ENCODE data around the gene NSRP1.
"Not testable (repeated sequence)": the region's sequence is repeated elsewhere in the genome, so short reads cannot be mapped to it uniquely, and the experiment has no call there.

NSRP1 gene

DNA sequence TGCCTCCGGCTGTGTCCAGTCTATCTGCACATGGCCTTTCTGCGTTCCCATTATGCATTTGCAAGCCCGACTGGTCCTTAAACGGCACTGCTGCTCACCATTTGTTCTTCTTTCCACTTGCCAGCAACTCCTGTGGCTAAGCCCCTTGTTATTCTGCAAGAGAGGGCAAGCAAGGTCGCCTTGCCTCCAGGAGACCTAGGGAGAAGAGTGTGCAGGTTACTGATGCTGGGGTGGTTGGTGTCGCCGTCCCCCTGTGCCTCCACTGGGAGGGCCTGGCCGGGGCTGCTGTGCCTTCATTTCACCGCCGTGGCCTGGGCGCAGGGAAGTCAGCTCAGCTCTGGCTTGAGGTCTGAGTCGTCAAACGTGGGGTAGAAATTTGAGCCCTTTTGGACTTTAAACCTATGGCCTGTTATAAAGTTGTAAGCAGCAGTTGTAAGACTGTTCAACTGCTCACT lies 106.1 kb downstream of the NSRP1 start:
- DNase-seq (ENCODE audit: low read depth) = no peak

DNA sequence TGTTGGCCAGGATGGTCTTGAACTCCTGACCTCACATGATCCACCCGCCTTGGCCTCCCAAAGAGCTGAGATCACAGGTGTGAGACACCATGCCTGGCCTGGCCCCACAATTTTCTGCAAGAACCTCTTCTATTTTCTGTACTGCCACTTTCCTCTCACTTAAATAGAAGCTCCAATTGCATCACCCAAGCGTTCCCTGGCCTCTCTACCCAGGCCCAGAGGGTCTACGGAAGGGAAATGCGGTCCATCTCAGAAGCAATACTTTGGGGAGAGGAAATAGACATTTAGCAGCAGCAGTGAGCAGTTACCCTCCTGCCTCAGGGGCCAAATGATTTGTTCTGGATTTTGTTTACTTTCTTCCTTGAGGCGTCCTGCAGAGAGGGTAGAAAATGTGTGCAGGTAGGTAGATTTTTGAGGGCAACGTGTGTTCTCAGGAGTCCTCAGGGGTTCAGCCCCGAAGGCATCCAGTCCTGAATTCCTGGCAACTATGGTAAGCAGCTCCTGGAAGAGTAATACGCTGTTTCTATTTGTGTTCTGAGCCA lies 107.9 kb downstream of the NSRP1 start:
- no peak for DNase-seq (ENCODE audit: low read depth)

GRCh38 chr17:30225112-30225511 lies 108.5 kb downstream of the NSRP1 start:
- no peak for DNase-seq (ENCODE audit: low read depth)

DNA sequence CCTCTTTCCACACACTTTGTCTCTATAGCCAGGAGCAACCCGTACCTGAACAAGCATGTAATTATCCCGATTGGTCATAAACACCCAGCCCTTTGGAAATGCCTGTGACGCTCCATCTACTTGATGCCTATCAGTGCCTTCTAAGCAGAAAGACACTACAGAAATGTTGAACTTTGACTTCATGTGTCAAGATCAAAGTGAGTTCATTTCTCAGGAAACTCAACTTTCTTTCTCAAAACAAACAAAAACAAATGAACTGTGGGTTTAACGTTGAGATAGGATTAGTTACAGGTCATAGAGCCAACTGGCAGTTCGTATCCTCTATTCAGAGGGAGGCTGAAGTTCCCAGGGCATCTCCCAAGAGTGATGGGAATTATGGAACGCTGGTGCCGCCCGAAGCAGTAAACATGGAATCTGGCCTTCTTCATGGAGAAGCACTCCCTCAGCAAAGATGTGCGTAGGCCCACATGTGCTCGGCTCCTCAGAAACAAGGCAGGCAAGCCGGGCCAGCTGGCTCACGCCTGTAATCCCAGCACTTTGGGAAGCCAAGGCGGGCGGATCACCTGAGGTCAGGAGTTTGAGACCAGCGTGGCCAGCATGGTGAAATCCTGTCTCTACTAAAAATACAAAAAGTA lies 109.4 kb downstream of the NSRP1 start:
- DNase-seq (ENCODE audit: low read depth) = no peak

GRCh38 chr17:30226878-30227277 lies 110.3 kb downstream of the NSRP1 start:
- DNase-seq (ENCODE audit: low read depth) = no peak

DNA sequence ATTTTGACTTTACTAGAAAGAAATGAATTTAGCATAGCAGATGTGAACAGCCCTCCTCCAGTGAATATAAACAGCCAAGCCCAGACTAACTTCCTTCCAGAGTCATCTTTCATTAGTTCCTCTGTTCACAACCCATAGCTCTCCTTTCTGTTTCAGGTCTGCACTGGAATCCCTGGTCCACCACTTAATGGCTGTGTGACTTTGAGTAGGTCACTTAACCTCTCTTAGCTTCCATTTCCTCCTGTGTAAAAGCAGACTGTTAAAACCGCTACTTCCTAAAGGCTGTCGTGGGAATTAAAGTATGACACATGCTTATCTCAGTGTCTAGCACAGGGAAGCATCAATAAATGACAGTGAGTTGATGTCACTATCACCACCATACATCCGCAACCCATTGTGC lies 111.4 kb downstream of the NSRP1 start:
- no peak for DNase-seq (ENCODE audit: low read depth)

DNA sequence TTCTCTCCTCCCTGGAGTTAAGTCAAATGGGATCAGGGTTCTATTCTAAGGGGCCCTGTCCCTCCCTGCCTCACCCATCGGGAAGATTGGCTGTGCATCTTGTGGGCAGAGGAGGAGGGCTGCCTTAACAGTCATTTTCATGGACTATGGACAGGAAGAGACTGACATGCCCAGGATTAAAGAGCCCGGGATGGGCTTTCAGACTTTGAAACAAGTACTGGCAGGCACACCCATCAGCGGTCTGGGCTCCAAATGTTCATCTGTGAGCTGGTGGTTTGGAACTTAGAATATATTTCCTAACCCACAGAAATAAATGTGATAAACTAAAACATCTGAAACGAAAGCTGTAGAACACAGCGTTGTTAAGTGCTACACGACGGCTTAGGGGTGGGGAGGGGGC lies 112.4 kb downstream of the NSRP1 start:
- DNase-seq (ENCODE audit: low read depth) = no peak

DNA sequence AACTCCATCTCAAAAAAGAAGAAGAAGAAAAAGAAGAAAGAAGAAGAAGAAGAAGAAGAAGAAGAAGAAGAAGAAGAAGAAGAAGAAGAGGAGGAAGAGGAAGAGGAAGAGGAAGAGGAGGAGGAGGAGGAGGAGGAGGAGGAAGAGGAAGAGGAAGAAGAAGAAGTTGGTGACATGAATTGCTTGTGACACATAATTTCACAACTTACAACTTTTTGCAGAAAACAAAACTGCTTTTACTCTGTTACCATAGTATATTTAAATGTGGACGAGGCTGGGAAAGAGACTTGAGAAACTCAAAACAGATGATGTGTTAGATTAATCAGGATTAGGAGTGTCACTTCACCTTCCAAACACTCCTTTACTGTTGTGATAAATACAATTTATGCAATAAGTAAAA lies 113.4 kb downstream of the NSRP1 start:
- DNase-seq (ENCODE audit: low read depth) = not testable (repeated sequence)

DNA sequence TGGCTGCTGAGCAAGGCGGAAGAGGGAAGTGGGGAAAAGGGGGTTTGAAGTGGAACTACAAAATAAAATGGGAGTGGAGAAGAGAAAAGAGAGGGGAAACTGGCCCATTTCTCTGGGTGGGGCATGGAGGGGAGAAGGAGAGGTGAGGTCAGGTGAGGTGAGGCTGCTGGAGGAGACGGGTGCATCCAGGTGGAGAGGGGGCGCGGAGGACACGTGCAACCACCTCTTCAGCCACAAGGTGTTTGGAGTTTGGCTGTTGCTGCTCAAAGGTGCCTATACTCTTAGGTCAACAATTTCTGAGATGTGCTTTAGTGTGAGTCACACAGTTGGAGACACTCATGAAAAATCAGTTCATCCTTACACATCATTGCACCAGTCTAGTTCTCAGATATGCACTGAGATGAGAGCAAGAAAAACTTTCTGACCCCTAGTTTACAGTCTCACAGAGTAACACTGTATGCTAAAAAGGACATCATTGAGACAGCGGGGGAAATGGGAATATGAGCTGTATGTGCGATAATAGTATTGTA lies 114.0 kb downstream of the NSRP1 start:
- DNase-seq (ENCODE audit: low read depth) = no peak

DNA sequence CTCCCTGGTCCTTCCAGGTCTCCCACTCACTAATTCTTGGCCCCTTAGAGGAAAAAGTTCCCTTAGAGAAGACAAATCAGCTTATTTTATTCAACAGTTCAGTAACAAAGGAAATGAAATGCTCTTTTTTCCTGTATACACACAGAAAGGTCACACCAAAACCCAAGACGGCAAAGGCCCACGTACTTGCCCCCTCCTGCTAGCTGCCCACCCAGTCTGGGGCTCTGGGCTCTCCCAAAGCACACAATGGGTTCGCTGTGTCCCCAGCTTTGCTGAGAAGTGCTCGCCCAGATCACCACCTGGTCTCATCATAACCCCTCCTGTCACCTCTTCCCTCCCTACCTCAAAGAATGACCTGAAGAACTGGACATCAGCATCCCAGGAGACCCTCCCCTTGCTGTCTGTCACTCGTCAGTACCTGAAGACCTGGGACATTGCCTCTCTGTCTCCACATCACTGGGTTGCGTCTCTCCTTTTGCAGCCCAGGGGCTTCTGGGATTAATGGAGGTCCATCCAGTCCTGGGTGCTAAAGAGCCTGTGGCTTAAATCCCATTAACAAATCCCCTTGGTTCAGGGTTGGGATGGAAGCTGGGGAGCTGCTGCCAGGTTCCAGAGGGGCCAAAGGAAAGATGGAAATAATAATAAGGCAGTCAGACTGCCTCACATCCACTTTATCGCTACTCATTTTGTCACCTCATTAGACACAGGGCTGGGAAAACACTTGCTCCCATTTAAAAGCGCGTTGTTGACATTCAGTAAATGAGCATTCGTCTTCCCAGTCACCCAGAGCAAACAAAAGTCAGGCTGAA lies 115.6 kb downstream of the NSRP1 start:
- no peak for DNase-seq (ENCODE audit: low read depth)

DNA sequence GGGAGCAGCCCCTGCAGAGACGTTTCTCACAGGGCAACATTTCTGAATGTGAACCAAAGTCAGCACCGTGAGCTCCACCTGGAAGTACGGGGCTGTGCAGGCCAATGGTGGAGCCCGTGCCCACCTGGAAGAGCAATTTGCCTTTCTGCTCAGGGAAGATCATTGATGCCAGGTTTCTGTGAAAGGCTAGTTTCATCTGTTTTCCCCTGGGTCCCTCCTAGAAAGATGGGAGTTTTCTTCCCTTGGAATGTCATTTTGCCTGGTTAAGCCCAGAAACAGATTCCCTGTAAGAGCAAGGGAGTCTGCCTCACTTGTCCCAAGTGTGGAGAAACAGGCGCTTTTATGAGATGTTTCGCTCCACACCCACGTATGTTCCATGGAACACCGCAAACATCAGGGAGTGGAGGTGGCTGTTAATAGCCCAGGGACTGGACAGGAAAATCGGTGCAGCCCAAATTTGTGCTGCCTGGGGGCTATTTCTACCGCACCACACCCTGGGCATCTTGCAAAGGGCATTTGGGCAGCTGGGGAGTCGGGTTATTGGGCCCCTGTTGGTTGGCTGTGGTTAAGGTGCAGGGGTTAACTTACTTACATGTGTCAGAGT lies 116.3 kb downstream of the NSRP1 start:
- DNase-seq (ENCODE audit: low read depth) = no peak

GRCh38 chr17:30234296-30234695 lies 117.7 kb downstream of the NSRP1 start:
- DNase-seq (ENCODE audit: low read depth) = no peak

GRCh38 chr17:30234964-30235363 lies 118.3 kb downstream of the NSRP1 start:
- no peak for DNase-seq (ENCODE audit: low read depth)

DNA sequence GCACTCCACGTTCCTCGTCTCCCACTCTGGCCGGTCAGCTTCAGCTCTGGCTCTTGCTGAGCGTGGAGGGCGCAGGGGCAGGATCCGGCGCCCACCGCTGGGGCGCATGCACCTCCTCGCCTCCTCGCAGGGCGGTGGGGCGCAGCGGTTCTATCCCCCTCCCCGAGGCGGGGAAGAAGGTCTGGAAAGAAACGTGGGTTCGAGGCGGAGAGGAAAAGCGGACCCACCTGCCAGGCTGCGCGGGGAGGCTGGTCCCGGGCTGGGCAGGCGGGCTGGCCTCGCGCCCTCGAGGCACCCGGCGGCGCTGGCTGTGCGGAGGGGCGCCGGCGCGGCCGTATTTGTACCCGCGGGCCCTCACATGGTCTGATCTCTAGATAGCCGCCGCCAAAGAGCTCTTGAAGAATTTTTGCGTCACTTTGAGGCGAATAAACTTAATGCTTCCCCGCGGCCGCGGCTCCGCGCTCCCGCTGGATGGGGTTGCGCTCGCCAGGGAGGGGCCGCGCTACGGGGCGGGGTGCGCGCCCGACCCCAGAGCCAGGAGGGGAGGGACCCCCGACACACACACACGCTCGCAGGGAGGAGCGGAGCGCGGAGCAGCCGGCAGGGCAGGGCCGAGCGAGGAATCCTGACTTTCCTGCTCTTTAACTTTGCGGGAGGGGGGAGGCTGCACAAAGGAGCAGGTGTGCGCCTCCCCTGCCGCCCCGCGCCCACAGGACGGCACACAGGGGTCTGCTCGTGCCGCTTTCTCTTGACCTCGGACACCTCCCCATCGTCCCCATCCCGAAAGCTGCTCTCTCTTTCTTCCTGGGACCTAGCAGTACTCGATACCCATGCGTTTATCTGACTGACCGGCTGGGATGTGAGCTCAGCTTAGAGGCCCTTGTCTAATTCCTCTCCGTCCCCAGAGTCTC lies 119.0 kb downstream of the NSRP1 start, which contains the start of gene SLC6A4:
Gene SLC6A4 (minus strand): TSS at position 312 of the 911 bp plus-strand sequence. CDS start 13,739 bp downstream, outside the sequence.
- no peak for DNase-seq (ENCODE audit: low read depth)
